ENCODE data around the gene N4BP2L1. TPM values are rescaled to one million over a fixed set of nuclear protein-coding genes. Genes with fewer than 3 reads are reported as not detected.

The N4BP2L1 gene
- total RNA-seq, 1 experiment from 2014 or later = 9.3 TPM

- Mint-ChIP-seq H3K27me3 (ENCODE audit: insufficient read depth, unreplicated experiment) (no peaks in the 10 kb centered on the region), H3K9me3 (ENCODE audit: unreplicated experiment) (no peaks in the 10 kb centered on the region), H3K4me1 (ENCODE audit: low read depth, unreplicated experiment) (peaks cover 21% of the 10 kb centered on the region), H3K27ac (ENCODE audit: unreplicated experiment) (peak overlapping the region; percentile 12), H3K4me3 (ENCODE audit: unreplicated experiment) (no peak overlapping the region), H3K36me3 (ENCODE audit: insufficient read depth, unreplicated experiment) (no peaks in the 10 kb centered on the region)
- CTCF ChIA-PET = no interaction called here
- TF ChIP-seq, protein P1, sequence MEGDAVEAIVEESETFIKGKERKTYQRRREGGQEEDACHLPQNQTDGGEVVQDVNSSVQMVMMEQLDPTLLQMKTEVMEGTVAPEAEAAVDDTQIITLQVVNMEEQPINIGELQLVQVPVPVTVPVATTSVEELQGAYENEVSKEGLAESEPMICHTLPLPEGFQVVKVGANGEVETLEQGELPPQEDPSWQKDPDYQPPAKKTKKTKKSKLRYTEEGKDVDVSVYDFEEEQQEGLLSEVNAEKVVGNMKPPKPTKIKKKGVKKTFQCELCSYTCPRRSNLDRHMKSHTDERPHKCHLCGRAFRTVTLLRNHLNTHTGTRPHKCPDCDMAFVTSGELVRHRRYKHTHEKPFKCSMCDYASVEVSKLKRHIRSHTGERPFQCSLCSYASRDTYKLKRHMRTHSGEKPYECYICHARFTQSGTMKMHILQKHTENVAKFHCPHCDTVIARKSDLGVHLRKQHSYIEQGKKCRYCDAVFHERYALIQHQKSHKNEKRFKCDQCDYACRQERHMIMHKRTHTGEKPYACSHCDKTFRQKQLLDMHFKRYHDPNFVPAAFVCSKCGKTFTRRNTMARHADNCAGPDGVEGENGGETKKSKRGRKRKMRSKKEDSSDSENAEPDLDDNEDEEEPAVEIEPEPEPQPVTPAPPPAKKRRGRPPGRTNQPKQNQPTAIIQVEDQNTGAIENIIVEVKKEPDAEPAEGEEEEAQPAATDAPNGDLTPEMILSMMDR (IDR thresholded peaks at IDR 0.05; ENCODE audit: insufficient read depth in 1 of 2, low read depth in 1 of 2, low read length in 1 of 2, severe bottlenecking in 1 of 2, unreplicated experiment in 1 of 2) = no peak
- no peaks in the 10 kb centered on the region for H3K9me3 ChIP-seq
- 0 out of 2 replicates have a peak, but pooled peaks cover 3% of the 10 kb centered on the region for H3K4me1 ChIP-seq
- H3K36me3 ChIP-seq (ENCODE audit: control insufficient read depth, insufficient read depth, low read length) = no peaks in the 10 kb centered on the region
- intact Hi-C loops (cut with micrococcal nuclease; ENCODE audit: unreplicated experiment) = no loop called here
- H3K4me3 ChIP-seq (ENCODE audit: low read depth, low read length) = no peak overlapping the region
- BruUV-seq (replicated peaks) = no TSS peak
- no peak for DNase-seq
- POLR2A ChIA-PET = no interaction called here
- H3K27me3 ChIP-seq (replicated peaks; ENCODE audit: control insufficient read depth, insufficient read depth, low read length) = no peaks in the 10 kb centered on the region
These were observed 18.1 kb downstream of the N4BP2L1 start for GRCh38 chr13:32409561-32410421.

- BruUV-seq (replicated peaks) = no TSS peak
These were observed 19.0 kb downstream of the N4BP2L1 start for GRCh38 chr13:32409001-32409313.

GRCh38 chr13:32408296-32409000 is 19.5 kb downstream of the N4BP2L1 start:
- POLR2A ChIA-PET = no interaction called here
- CTCF ChIA-PET = no interaction called here
- H3K4me1 ChIP-seq = 0 out of 2 replicates have a peak, but pooled peaks cover 3% of the 10 kb centered on the region
- peaks cover 21% of the 10 kb centered on the region for H3K4me1 Mint-ChIP-seq (ENCODE audit: low read depth, unreplicated experiment)
- intact Hi-C loops (cut with micrococcal nuclease; ENCODE audit: unreplicated experiment) = no loop called here
- no peaks in the 10 kb centered on the region for H3K27me3 ChIP-seq (replicated peaks; ENCODE audit: control insufficient read depth, insufficient read depth, low read length)
- no peak overlapping the region for H3K27ac Mint-ChIP-seq (ENCODE audit: unreplicated experiment)
- BruUV-seq (replicated peaks) = no TSS peak
- no peaks in the 10 kb centered on the region for H3K9me3 ChIP-seq
- no peak for DNase-seq
- TF ChIP-seq, protein P1 (IDR thresholded peaks at IDR 0.05; ENCODE audit: insufficient read depth in 1 of 2, low read depth in 1 of 2, low read length in 1 of 2, severe bottlenecking in 1 of 2, unreplicated experiment in 1 of 2) = no peak
- no peaks in the 10 kb centered on the region for H3K36me3 Mint-ChIP-seq (ENCODE audit: insufficient read depth, unreplicated experiment)
- no peaks in the 10 kb centered on the region for H3K27me3 Mint-ChIP-seq (ENCODE audit: insufficient read depth, unreplicated experiment)
- H3K36me3 ChIP-seq (ENCODE audit: control insufficient read depth, insufficient read depth, low read length) = no peaks in the 10 kb centered on the region
- H3K4me3 Mint-ChIP-seq (ENCODE audit: unreplicated experiment) = no peak overlapping the region
- H3K4me3 ChIP-seq (ENCODE audit: low read depth, low read length) = no peak overlapping the region
- no peaks in the 10 kb centered on the region for H3K9me3 Mint-ChIP-seq (ENCODE audit: unreplicated experiment)

More at GRCh38 chr13:32409001-32409313, 19.0 kb downstream of the N4BP2L1 start:
- H3K27me3 ChIP-seq (replicated peaks; ENCODE audit: control insufficient read depth, insufficient read depth, low read length) = no peaks in the 10 kb centered on the region
- 0 out of 2 replicates have a peak, but pooled peaks cover 3% of the 10 kb centered on the region for H3K4me1 ChIP-seq
- intact Hi-C loops (cut with micrococcal nuclease; ENCODE audit: unreplicated experiment) = no loop called here
- Mint-ChIP-seq H3K9me3 (ENCODE audit: unreplicated experiment) (no peaks in the 10 kb centered on the region), H3K4me1 (ENCODE audit: low read depth, unreplicated experiment) (peaks cover 21% of the 10 kb centered on the region), H3K27ac (ENCODE audit: unreplicated experiment) (no peak overlapping the region), H3K27me3 (ENCODE audit: insufficient read depth, unreplicated experiment) (no peaks in the 10 kb centered on the region), H3K36me3 (ENCODE audit: insufficient read depth, unreplicated experiment) (no peaks in the 10 kb centered on the region), H3K4me3 (ENCODE audit: unreplicated experiment) (no peak overlapping the region)
- H3K36me3 ChIP-seq (ENCODE audit: control insufficient read depth, insufficient read depth, low read length) = no peaks in the 10 kb centered on the region
- TF ChIP-seq, protein P1 (IDR thresholded peaks at IDR 0.05; ENCODE audit: insufficient read depth in 1 of 2, low read depth in 1 of 2, low read length in 1 of 2, severe bottlenecking in 1 of 2, unreplicated experiment in 1 of 2) = no peak
- no peaks in the 10 kb centered on the region for H3K9me3 ChIP-seq
- H3K4me3 ChIP-seq (ENCODE audit: low read depth, low read length) = no peak overlapping the region
- no peak for DNase-seq
- ChIA-PET POLR2A (no interaction called here), CTCF (no interaction called here)
